Muscle layer of duodenum (tissue), 2 donors: ENCODE measurements around the gene KIAA0825.
"Not testable (repeated sequence)": the region's sequence is repeated elsewhere in the genome, so short reads cannot be mapped to it uniquely, and the experiment has no call there.

Experiments
- H3K27ac ChIP-seq: one replicate; pipeline ENCODE4 v1.7.0; 2013; ENCODE audit warnings: mild to moderate bottlenecking, low read length
- H3K27me3 ChIP-seq: one replicate; pipeline ENCODE4 v1.7.0; 2013; ENCODE audit warnings: low read depth, mild to moderate bottlenecking, control low read depth, low read length
- H3K36me3 ChIP-seq, 2 donors: one replicate each; pipeline ENCODE4 v1.7.0; 2013; ENCODE audit warnings: low read length in 2 of 2, control low read depth in 1 of 2, mild to moderate bottlenecking in 1 of 2; ENCODE audit not compliant: insufficient read depth in 2 of 2, control insufficient read depth in 1 of 2
- H3K4me1 ChIP-seq, 2 donors: one replicate each; pipeline ENCODE4 v1.7.0; 2013; ENCODE audit warnings: low read length in 2 of 2, mild to moderate bottlenecking in 2 of 2, control low read depth in 1 of 2, moderate library complexity in 1 of 2; ENCODE audit not compliant: insufficient read depth in 2 of 2, control insufficient read depth in 1 of 2
- H3K4me3 ChIP-seq, 2 donors: one replicate each; pipeline ENCODE4 v1.7.0; 2013; ENCODE audit warnings: low read length in 2 of 2, low read depth in 1 of 2, mild to moderate bottlenecking in 1 of 2
- H3K9me3 ChIP-seq, 2 donors: one replicate each; pipeline ENCODE4 v1.7.0; 2013; ENCODE audit warnings: low read length in 2 of 2, control low read depth in 1 of 2, mild to moderate bottlenecking in 1 of 2; ENCODE audit not compliant: control insufficient read depth in 1 of 2
- donor health status: healthy.

Gene KIAA0825

GRCh38 chr5:94168151-94168550, 450.3 kb downstream of the KIAA0825 start:
- Histone ChIP-seq H3K36me3 (no peaks in the 10 kb centered on the region), H3K9me3 (no peaks in the 10 kb centered on the region), H3K27ac (no peak overlapping the region), H3K27me3 (no peaks in the 10 kb centered on the region), H3K4me1 (no peaks in the 10 kb centered on the region), H3K4me3 (no peak overlapping the region)

- no peaks in the 10 kb centered on the region for H3K27me3 ChIP-seq
- no peaks in the 10 kb centered on the region for H3K4me1 ChIP-seq
- no peaks in the 10 kb centered on the region for H3K36me3 ChIP-seq
- no peak overlapping the region for H3K27ac ChIP-seq
- no peak overlapping the region for H3K4me3 ChIP-seq
- H3K9me3 ChIP-seq, result no peaks in the 10 kb centered on the region
These were observed 456.6 kb downstream of the KIAA0825 start for GRCh38 chr5:94161801-94162200.

DNA sequence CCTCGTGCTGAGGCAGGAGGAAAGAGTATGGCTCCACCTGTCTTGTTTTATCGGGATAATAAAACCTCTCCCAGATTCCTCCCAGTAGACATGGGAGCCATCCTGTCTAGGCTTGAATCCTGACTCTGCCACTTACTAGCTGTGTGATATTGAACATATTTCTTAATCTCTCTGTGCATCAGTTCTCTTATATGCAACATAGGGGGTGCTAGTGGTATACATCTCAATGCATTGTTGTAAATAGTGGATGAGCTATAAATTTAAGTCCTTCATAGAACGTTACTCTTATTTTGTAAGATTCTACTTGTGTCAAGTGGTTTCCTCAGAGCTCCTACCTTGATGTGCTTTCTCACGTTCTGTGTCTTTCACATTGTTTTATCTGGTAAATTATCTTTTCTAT, 459.3 kb downstream of the KIAA0825 start:
- Histone ChIP-seq H3K27me3 (no peaks in the 10 kb centered on the region), H3K9me3 (no peaks in the 10 kb centered on the region), H3K4me1 (no peaks in the 10 kb centered on the region), H3K4me3 (no peak overlapping the region), H3K36me3 (no peaks in the 10 kb centered on the region), H3K27ac (no peak overlapping the region)

- Histone ChIP-seq H3K9me3 (no peaks in the 10 kb centered on the region), H3K4me1 (no peaks in the 10 kb centered on the region), H3K36me3 (no peaks in the 10 kb centered on the region), H3K27me3 (no peaks in the 10 kb centered on the region), H3K27ac (no peak overlapping the region), H3K4me3 (no peak overlapping the region)
These were observed 460.5 kb downstream of the KIAA0825 start for GRCh38 chr5:94157704-94158539.

DNA sequence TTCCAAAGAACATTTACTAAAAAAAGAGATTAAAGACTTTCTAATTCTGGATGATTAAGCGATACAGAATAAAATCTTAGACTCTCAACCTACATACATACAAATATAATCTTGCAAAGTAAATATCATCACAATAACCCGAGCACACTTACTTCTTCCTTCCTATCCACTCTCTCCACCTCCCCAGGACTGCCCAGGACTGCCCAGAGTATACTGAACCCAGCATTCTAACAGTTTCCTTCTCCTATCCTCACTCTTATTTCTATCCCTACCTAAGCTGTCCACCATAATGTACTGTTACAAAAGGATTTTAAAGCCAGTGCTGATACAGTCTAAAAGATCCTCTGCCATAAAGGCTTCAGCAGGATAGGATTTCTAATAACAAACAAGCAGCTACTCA, 463.7 kb downstream of the KIAA0825 start:
- no peaks in the 10 kb centered on the region for H3K27me3 ChIP-seq
- H3K4me3 ChIP-seq, result no peak overlapping the region
- no peaks in the 10 kb centered on the region for H3K4me1 ChIP-seq
- H3K36me3 ChIP-seq, result no peaks in the 10 kb centered on the region
- H3K9me3 ChIP-seq, result no peaks in the 10 kb centered on the region
- H3K27ac ChIP-seq, result no peak overlapping the region

DNA sequence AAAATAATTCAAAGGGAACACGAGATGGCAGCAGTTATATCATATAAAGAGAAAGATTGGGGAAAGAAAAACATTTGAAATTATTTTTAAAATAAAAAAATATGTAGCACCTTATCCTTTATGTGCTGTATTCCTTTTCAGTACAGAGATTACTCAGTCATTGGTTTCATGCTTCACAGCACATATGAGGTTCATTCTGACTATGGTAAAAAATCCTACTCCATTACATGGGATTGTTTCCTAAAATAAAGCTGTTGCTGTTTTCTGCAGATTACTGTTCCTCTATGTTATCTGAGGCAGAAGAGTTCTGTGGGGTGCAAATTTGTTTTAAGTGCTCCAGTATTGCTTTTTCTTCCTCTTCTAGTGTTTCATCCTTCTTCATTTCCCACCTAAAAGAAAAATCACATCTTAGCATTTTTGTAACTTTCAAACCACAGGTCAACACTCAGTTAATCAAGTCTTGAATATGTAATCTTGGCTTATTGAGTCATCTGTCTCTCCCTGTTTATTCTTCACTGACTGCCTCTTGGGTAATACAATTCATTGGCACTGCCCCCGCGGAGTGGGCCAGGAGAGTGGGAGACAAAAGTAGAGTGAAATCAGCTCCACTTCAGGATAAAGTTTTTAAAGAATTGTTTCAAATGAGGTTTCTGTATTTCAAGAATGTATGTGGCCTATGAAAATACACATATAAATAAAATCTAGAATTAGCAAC, 464.5 kb downstream of the KIAA0825 start:
- no peaks in the 10 kb centered on the region for H3K27me3 ChIP-seq
- H3K4me1 ChIP-seq, result no peaks in the 10 kb centered on the region
- no peak overlapping the region for H3K4me3 ChIP-seq
- no peak overlapping the region for H3K27ac ChIP-seq
- H3K9me3 ChIP-seq, result peaks cover 0 to under 1% of the 10 kb centered on the region in 2 donors
- H3K36me3 ChIP-seq, result no peaks in the 10 kb centered on the region

- H3K4me3 ChIP-seq, H3K27me3 ChIP-seq, H3K4me1 ChIP-seq, H3K36me3 ChIP-seq, H3K27ac ChIP-seq: not testable (repeated sequence)
- peaks cover 2 to 23% of the 10 kb centered on the region in 2 donors for H3K9me3 ChIP-seq
These were observed 474.8 kb downstream of the KIAA0825 start for GRCh38 chr5:94143621-94144020.

DNA sequence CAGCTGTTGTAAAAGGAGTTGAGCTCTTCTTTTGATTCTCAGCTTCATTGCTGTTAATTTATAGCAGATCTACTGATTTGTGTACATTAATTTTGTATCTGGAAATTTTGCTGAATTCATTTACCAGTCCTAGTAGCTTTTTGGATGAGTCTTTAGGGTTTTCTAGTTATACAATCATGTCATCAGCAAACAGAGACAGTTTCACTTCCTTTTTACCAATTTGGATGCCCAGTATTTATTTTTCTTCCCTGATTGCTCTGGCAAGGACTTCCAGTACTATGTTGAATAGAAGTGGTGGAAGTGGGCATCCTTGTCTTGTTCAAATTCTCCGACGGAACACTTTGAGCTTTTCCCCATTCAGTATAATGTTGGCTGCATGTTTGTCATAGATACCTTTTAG, 478.1 kb downstream of the KIAA0825 start:
- Histone ChIP-seq H3K4me3 (no peak overlapping the region), H3K36me3 (no peaks in the 10 kb centered on the region), H3K27me3 (no peaks in the 10 kb centered on the region), H3K9me3 (peaks cover 2 to 23% of the 10 kb centered on the region in 2 donors), H3K27ac (no peak overlapping the region), H3K4me1 (no peaks in the 10 kb centered on the region)

DNA sequence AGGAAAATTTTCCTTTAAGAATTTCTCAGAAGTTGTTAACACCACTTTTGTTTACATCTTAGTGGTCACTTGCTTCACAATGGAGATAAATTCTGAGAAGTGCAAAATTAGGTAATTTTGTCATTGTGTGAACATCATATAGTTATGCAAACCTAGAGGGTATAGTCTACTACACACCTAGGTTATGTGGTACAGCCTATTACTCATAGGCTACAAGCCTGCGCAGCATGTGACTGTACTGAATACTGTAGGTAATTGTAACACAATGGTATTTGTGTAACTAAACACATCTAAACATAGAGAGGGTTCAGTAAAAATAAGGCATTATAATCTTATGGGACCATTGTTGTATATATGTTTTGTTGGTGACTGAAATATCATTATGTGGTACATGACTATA, 488.3 kb downstream of the KIAA0825 start:
- no peaks in the 10 kb centered on the region for H3K4me1 ChIP-seq
- H3K9me3 ChIP-seq, result no peaks in the 10 kb centered on the region
- no peak overlapping the region for H3K27ac ChIP-seq
- H3K27me3 ChIP-seq, result no peaks in the 10 kb centered on the region
- H3K4me3 ChIP-seq, result no peak overlapping the region
- H3K36me3 ChIP-seq, result no peaks in the 10 kb centered on the region

GRCh38 chr5:94125107-94125506, 493.3 kb downstream of the KIAA0825 start:
- no peaks in the 10 kb centered on the region for H3K27me3 ChIP-seq
- no peaks in the 10 kb centered on the region for H3K36me3 ChIP-seq
- H3K27ac ChIP-seq, result no peak overlapping the region
- H3K4me1 ChIP-seq, result no peaks in the 10 kb centered on the region
- no peaks in the 10 kb centered on the region for H3K9me3 ChIP-seq
- no peak overlapping the region for H3K4me3 ChIP-seq

DNA sequence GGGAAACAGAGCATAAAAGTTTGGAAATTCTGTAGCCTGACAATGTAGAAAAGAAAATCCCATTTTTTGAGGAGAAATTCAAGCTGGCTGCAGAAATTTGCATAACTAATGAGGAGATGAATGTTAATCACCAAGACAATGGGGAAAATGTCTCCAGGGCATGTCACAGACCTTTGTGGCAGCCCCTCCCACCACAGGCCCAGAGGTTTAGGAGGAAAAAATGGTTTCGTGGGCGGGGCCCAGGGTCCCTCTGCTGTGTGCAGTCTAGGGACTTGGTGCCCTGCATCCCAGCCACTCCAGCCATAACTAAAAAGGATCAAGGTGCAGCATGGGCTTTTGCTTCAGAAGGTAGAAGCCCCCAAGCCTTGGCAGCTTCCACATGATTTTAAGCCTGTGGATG, 502.1 kb downstream of the KIAA0825 start:
- not testable (repeated sequence) for H3K4me1 ChIP-seq, H3K27ac ChIP-seq, H3K9me3 ChIP-seq, H3K27me3 ChIP-seq, H3K4me3 ChIP-seq, H3K36me3 ChIP-seq
